COLO668 (cell line): Measurements from ENCODE around the gene PEX13.
"Not testable (repeated sequence)": the region's sequence is repeated elsewhere in the genome, so short reads cannot be mapped to it uniquely, and the experiment has no call there.

Experiments
- DNase-seq: peaks from one replicate; lab custom pipeline; 2025; ENCODE audit not compliant: unreplicated experiment; lab: John Stamatoyannopoulos, UW

The PEX13 gene

GRCh38 chr2:61006486-61007105, 10.9 kb upstream of the PEX13 start:
- DNase-seq, result no peak

GRCh38 chr2:61009355-61009754, 8.2 kb upstream of the PEX13 start:
- no peak for DNase-seq

GRCh38 chr2:61011678-61012077, 5.8 kb upstream of the PEX13 start:
- no peak for DNase-seq

GRCh38 chr2:61012303-61012702, 5.2 kb upstream of the PEX13 start:
- not testable (repeated sequence) for DNase-seq

- no peak for DNase-seq
Measured at GRCh38 chr2:61013382-61013781, 4.1 kb upstream of the PEX13 start.

GRCh38 chr2:61014763-61015162, 2.8 kb upstream of the PEX13 start:
- DNase-seq, result no peak

- DNase-seq, result no peak
Measured at GRCh38 chr2:61015976-61016375, 1.5 kb upstream of the PEX13 start.

GRCh38 chr2:61016392-61017002, 1.0 kb upstream of the PEX13 start:
- no peak for DNase-seq

GRCh38 chr2:61017003-61017555, 441 bp upstream of the PEX13 start:
- DNase-seq, result peak; percentile 77

GRCh38 chr2:61018318-61018755, 817 bp downstream of the PEX13 start:
- no peak for DNase-seq

GRCh38 chr2:61018798-61019197, 1.3 kb downstream of the PEX13 start:
- no peak for DNase-seq

- DNase-seq, result no peak
Measured at GRCh38 chr2:61021228-61021660, 3.7 kb downstream of the PEX13 start.

- DNase-seq, result no peak
Measured at GRCh38 chr2:61023670-61024069, 6.2 kb downstream of the PEX13 start.

GRCh38 chr2:61029533-61029932, 12.0 kb downstream of the PEX13 start:
- DNase-seq, result no peak

GRCh38 chr2:61034592-61034991, 17.1 kb downstream of the PEX13 start:
- DNase-seq, result not testable (repeated sequence)

- DNase-seq, result not testable (repeated sequence)
Measured at GRCh38 chr2:61036643-61037042, 19.1 kb downstream of the PEX13 start.

GRCh38 chr2:61042807-61043206, 25.3 kb downstream of the PEX13 start:
- no peak for DNase-seq

- no peak for DNase-seq
Measured at GRCh38 chr2:61044636-61045035, 27.1 kb downstream of the PEX13 start.

GRCh38 chr2:61045226-61045625, 27.7 kb downstream of the PEX13 start:
- no peak for DNase-seq

- no peak for DNase-seq
Measured at GRCh38 chr2:61045999-61046398, 28.5 kb downstream of the PEX13 start.

- DNase-seq, result no peak
Measured at GRCh38 chr2:61055557-61055956, 38.0 kb downstream of the PEX13 start.

- DNase-seq, result no peak
Measured at GRCh38 chr2:61057562-61057961, 40.0 kb downstream of the PEX13 start.

- no peak for DNase-seq
Measured at GRCh38 chr2:61059382-61059781, 41.9 kb downstream of the PEX13 start.
